Neural progenitor cell (in vitro differentiated cells): ENCODE data around the gene NPHP4. TPM values are rescaled to one million over a fixed set of nuclear protein-coding genes. Genes with fewer than 3 reads are reported as not detected.

Experiments used
- DNase-seq: peaks from one replicate; pipeline ENCODE4 v3.0.0-alpha.2; 2016; ENCODE audit warnings: low spot score
- H2AFZ ChIP-seq: fragments of 200-600 bp; sonication (generic); replicated peaks from 2 replicates; pipeline ENCODE4 v1.6.1; 2016; ENCODE audit warnings: antibody characterized with exemption
- H3F3A ChIP-seq: fragments of 200-600 bp; sonication (generic); 2 replicates; pipeline ENCODE4 v1.6.1; 2016; ENCODE audit warnings: antibody characterized with exemption, low read depth
- H3K27ac ChIP-seq: fragments of 200-600 bp; sonication (generic); 2 replicates; pipeline ENCODE4 v1.5.1; 2016; ENCODE audit warnings: mild to moderate bottlenecking
- H3K27me3 ChIP-seq: fragments of 200-600 bp; sonication (generic); 2 replicates; pipeline ENCODE4 v1.6.1; 2016; ENCODE audit warnings: mild to moderate bottlenecking, moderate library complexity
- H3K36me3 ChIP-seq: fragments of 200-600 bp; sonication (generic); 2 replicates; pipeline ENCODE4 v1.5.1; 2016
- H3K4me1 ChIP-seq: fragments of 200-600 bp; sonication (generic); 2 replicates; pipeline ENCODE4 v1.6.1; 2016; ENCODE audit warnings: mixed run types
- H3K4me2 ChIP-seq: fragments of 200-600 bp; sonication (generic); 2 replicates; pipeline ENCODE4 v1.6.1; 2016
- H3K4me3 ChIP-seq: fragments of 200-600 bp; sonication (generic); 2 replicates; pipeline ENCODE4 v1.5.1; 2016
- H3K79me2 ChIP-seq: fragments of 200-600 bp; sonication (generic); 2 replicates; pipeline ENCODE4 v1.6.1; 2016; ENCODE audit warnings: low read depth
- H3K9ac ChIP-seq: fragments of 200-600 bp; sonication (generic); 2 replicates; pipeline ENCODE4 v1.6.1; 2016
- H3K9me3 ChIP-seq: fragments of 200-600 bp; sonication (generic); 2 replicates; pipeline ENCODE4 v1.5.1; 2016; ENCODE audit warnings: low read depth
- H4K20me1 ChIP-seq: fragments of 200-600 bp; sonication (generic); 2 replicates; pipeline ENCODE4 v1.6.1; 2016; ENCODE audit warnings: low read depth
- H3K27ac Mint-ChIP-seq: 3 replicates; pipeline ENCODE4 v1.8.0; 2021; ENCODE audit warnings: mixed read lengths
- H3K27me3 Mint-ChIP-seq: 2 replicates; pipeline ENCODE4 v1.8.0; 2022; ENCODE audit warnings: low read depth, mild to moderate bottlenecking, inconsistent platforms, moderate library complexity, mixed read lengths; ENCODE audit not compliant: insufficient read depth
- H3K36me3 Mint-ChIP-seq: 3 replicates; pipeline ENCODE4 v1.8.0; 2021; ENCODE audit warnings: mixed read lengths
- H3K4me1 Mint-ChIP-seq: 3 replicates; pipeline ENCODE4 v1.8.0; 2021; ENCODE audit warnings: mixed read lengths
- H3K4me3 Mint-ChIP-seq: 3 replicates; pipeline ENCODE4 v1.8.0; 2021; ENCODE audit warnings: mild to moderate bottlenecking, moderate library complexity, mixed read lengths
- H3K9me3 Mint-ChIP-seq: 3 replicates; pipeline ENCODE4 v1.8.0; 2020; ENCODE audit warnings: mixed read lengths
- EZH2 ChIP-seq: fragments of 200-600 bp; sonication (generic); IDR thresholded peaks from 2 replicates; pipeline ENCODE4 v1.6.1; 2017; ENCODE audit warnings: antibody characterized with exemption, mild to moderate bottlenecking, moderate library complexity
- EZH2phosphoT487 ChIP-seq: fragments of 200-600 bp; sonication (generic); IDR thresholded peaks from 2 replicates; pipeline ENCODE4 v1.6.1; 2017; ENCODE audit warnings: antibody characterized with exemption
- microRNA-seq: library from miRNA; unstranded; fragments of <30 nt; microRNA quantifications from one replicate; pipeline ENCODE4, GENCODE V29; 2016
- small RNA-seq: library from RNA; depleted of rRNA; stranded (forward); fragments of <200 nt; gene quantifications from one replicate; pipeline ENCODE3, GENCODE V24; 2015
- total RNA-seq: library from RNA; depleted of rRNA; stranded (reverse); fragments of >200 nt; gene quantifications from 2 replicates; pipeline ENCODE4 v1.2.3, GENCODE V29; 2015; ENCODE audit warnings: low replicate concordance
- TF ChIP-seq, protein P1 (sequence below): fragments of 200-600 bp; sonication (generic); IDR thresholded peaks from 2 replicates; pipeline ENCODE4 v1.5.1; 2017; ENCODE audit warnings: antibody characterized with exemption, mild to moderate bottlenecking

NPHP4 gene
- total RNA-seq, 1 donor from 2014 or later: 8.9 TPM

DNA sequence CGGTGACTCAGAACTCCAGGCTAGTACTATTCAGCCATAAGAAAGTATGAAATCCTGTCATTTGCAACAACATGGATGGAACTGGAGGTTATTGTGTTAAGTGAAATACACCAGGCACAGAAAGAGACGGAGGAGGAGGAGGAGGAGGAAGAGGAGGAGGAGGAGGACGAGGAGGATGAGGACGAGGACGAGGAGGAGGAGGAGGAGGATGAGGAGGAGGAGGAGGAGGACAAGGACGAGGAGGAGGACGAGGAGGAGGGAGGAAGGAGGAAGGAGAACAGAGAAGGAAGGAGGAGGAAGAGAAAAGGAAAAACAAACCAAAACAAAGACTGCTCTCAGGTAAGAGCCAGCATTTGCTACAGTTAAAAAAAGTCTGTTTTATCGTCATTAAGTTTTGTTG lies 178.7 kb downstream of the NPHP4 start:
- Histone ChIP-seq H3K9ac (no peak overlapping the region), H3K79me2 (no peaks in the 10 kb centered on the region), H3K36me3 (no peaks in the 10 kb centered on the region), H3F3A (peaks cover 5% of the 10 kb centered on the region), H3K4me2 (no peak overlapping the region), H3K4me1 (no peaks in the 10 kb centered on the region), H3K4me3 (no peak overlapping the region), H3K9me3 (no peaks in the 10 kb centered on the region), H3K27ac (no peak overlapping the region), H3K27me3 (no peaks in the 10 kb centered on the region), H2AFZ (no peak overlapping the region), H4K20me1 (no peaks in the 10 kb centered on the region)
- Mint-ChIP-seq H3K9me3 (peaks cover 13% of the 10 kb centered on the region), H3K27ac (no peak overlapping the region), H3K4me1 (peaks cover 11% of the 10 kb centered on the region), H3K36me3 (no peaks in the 10 kb centered on the region), H3K4me3 (no peak overlapping the region), H3K27me3 (peaks cover 7% of the 10 kb centered on the region)
- no peak for DNase-seq
- TF ChIP-seq EZH2phosphoT487 (no peak), EZH2 (no peak)
- TF ChIP-seq, protein P1, sequence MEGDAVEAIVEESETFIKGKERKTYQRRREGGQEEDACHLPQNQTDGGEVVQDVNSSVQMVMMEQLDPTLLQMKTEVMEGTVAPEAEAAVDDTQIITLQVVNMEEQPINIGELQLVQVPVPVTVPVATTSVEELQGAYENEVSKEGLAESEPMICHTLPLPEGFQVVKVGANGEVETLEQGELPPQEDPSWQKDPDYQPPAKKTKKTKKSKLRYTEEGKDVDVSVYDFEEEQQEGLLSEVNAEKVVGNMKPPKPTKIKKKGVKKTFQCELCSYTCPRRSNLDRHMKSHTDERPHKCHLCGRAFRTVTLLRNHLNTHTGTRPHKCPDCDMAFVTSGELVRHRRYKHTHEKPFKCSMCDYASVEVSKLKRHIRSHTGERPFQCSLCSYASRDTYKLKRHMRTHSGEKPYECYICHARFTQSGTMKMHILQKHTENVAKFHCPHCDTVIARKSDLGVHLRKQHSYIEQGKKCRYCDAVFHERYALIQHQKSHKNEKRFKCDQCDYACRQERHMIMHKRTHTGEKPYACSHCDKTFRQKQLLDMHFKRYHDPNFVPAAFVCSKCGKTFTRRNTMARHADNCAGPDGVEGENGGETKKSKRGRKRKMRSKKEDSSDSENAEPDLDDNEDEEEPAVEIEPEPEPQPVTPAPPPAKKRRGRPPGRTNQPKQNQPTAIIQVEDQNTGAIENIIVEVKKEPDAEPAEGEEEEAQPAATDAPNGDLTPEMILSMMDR: no peak

Small RNA genes within 50 kb of the gene (microRNA-seq; reads per million reads assigned to microRNA genes)
- not detected for gene MIR4689

Small RNA genes within 50 kb of the gene (small RNA-seq; reads per million reads assigned to genes)
- gene MIR4689: not detected

Other genes starting within 250 kb of the NPHP4 start
- 2.2 and 8.5 TPM in 2 replicates for gene KCNAB2, start 53.5 kb upstream of the NPHP4 start, total RNA-seq
- 0.17 and 0.22 TPM in 2 replicates for gene CHD5, start 187.9 kb upstream of the NPHP4 start, total RNA-seq
- gene RPL22, start 207.2 kb upstream of the NPHP4 start, total RNA-seq: 261 and 410 TPM in 2 replicates
- gene RNF207, start 213.7 kb upstream of the NPHP4 start, total RNA-seq: 3.1 and 5.9 TPM in 2 replicates
- gene ICMT, start 243.5 kb upstream of the NPHP4 start, total RNA-seq: 88.4 and 118 TPM in 2 replicates